Measurements from ENCODE around the gene TANK.
"Not testable (repeated sequence)": the region's sequence is repeated elsewhere in the genome, so short reads cannot be mapped to it uniquely, and the experiment has no call there.

TANK gene

GRCh38 chr2:161233858-161234431 lies 73.7 kb downstream of the TANK start:
- no peak for DNase-seq

- no peak for DNase-seq
Measured at GRCh38 chr2:161234627-161235026, 74.4 kb downstream of the TANK start.

GRCh38 chr2:161237392-161238264 lies 77.4 kb downstream of the TANK start:
- no peak for DNase-seq

- no peak for DNase-seq
Measured at GRCh38 chr2:161238265-161238559, 78.0 kb downstream of the TANK start.

- no peak for DNase-seq
Measured at GRCh38 chr2:161238560-161239325, 78.5 kb downstream of the TANK start.

- DNase-seq, result no peak
Measured at GRCh38 chr2:161239326-161240109, 79.3 kb downstream of the TANK start.

GRCh38 chr2:161241894-161242293 lies 81.7 kb downstream of the TANK start:
- DNase-seq, result no peak

- DNase-seq, result no peak
Measured at GRCh38 chr2:161243312-161243711, 83.1 kb downstream of the TANK start.

GRCh38 chr2:161243905-161244304 lies 83.7 kb downstream of the TANK start:
- DNase-seq, result no peak

- DNase-seq, result not testable (repeated sequence)
Measured at GRCh38 chr2:161244387-161245260, 84.4 kb downstream of the TANK start.

- DNase-seq, result no peak
Measured at GRCh38 chr2:161245261-161245553, 85.0 kb downstream of the TANK start.

GRCh38 chr2:161245671-161246070 lies 85.4 kb downstream of the TANK start:
- DNase-seq, result no peak

- no peak for DNase-seq
Measured at GRCh38 chr2:161246281-161246680, 86.1 kb downstream of the TANK start.

- peak; percentile 7 for DNase-seq
Measured at GRCh38 chr2:161250864-161251436, 90.7 kb downstream of the TANK start.

- DNase-seq, result no peak
Measured at GRCh38 chr2:161257123-161257952, 97.1 kb downstream of the TANK start.

- no peak for DNase-seq
Measured at GRCh38 chr2:161265874-161266273, 105.6 kb downstream of the TANK start.

- no peak for DNase-seq
Measured at GRCh38 chr2:161269111-161269510, 108.9 kb downstream of the TANK start.

- DNase-seq, result peak; percentile 14
Measured at GRCh38 chr2:161273038-161273760, 113.0 kb downstream of the TANK start.

- DNase-seq, result not testable (repeated sequence)
Measured at GRCh38 chr2:161278564-161279229, 118.5 kb downstream of the TANK start.

All from NCI-H1048 (cell line).